Osteocyte (in vitro differentiated cells): Measurements from ENCODE around the gene ASMTL. TPM values are rescaled to one million over a fixed set of nuclear protein-coding genes. Genes with fewer than 3 reads are reported as not detected.
"Not testable (repeated sequence)": the region's sequence is repeated elsewhere in the genome, so short reads cannot be mapped to it uniquely, and the experiment has no call there.

ENCODE experiments used
- DNase-seq: peaks from one replicate; pipeline ENCODE4 v3.0.0; 2021; ENCODE audit warnings: mixed read lengths; ENCODE audit not compliant: unreplicated experiment; ENCODE audit errors: extremely low spot score
- H3K27ac Mint-ChIP-seq: one replicate; pipeline ENCODE4 v1.8.0; 2021; ENCODE audit warnings: mild to moderate bottlenecking, mixed read lengths; ENCODE audit not compliant: unreplicated experiment
- H3K27me3 Mint-ChIP-seq: one replicate; pipeline ENCODE4 v1.8.0; 2021; ENCODE audit warnings: mixed read lengths; ENCODE audit not compliant: unreplicated experiment
- H3K36me3 Mint-ChIP-seq: one replicate; pipeline ENCODE4 v1.8.0; 2021; ENCODE audit warnings: mixed read lengths; ENCODE audit not compliant: unreplicated experiment
- H3K4me1 Mint-ChIP-seq: one replicate; pipeline ENCODE4 v1.8.0; 2021; ENCODE audit warnings: mixed read lengths; ENCODE audit not compliant: unreplicated experiment
- H3K4me3 Mint-ChIP-seq: one replicate; pipeline ENCODE4 v1.8.0; 2021; ENCODE audit warnings: mild to moderate bottlenecking, moderate library complexity, mixed read lengths; ENCODE audit not compliant: unreplicated experiment
- H3K9me3 Mint-ChIP-seq: one replicate; pipeline ENCODE4 v1.8.0; 2021; ENCODE audit warnings: mixed read lengths; ENCODE audit not compliant: unreplicated experiment
- CTCF ChIP-seq: fragments of 200-600 bp; sonication (generic); IDR thresholded peaks from 2 replicates; pipeline ENCODE4 v1.5.0; 2021; ENCODE audit warnings: antibody characterized with exemption, mild to moderate bottlenecking, moderate library complexity
- total RNA-seq: library from RNA; stranded (reverse); gene quantifications from 2 replicates; pipeline ENCODE4 v1.2.1, GENCODE V29; 2021

The ASMTL gene
- total RNA-seq, 1 donor from 2014 or later: 33.3 TPM

- H3K4me1 Mint-ChIP-seq: peaks cover 3% of the 10 kb centered on the region
- H3K27me3 Mint-ChIP-seq: no peaks in the 10 kb centered on the region
- no peak overlapping the region for H3K4me3 Mint-ChIP-seq
- H3K9me3 Mint-ChIP-seq: no peaks in the 10 kb centered on the region
- H3K36me3 Mint-ChIP-seq: peaks cover 6% of the 10 kb centered on the region
- no peak for DNase-seq
- no peak for TF ChIP-seq CTCF
- H3K27ac Mint-ChIP-seq: no peak overlapping the region
Observed at GRCh38 chrX:1380672-1381233, 72.0 kb downstream of the ASMTL start.

DNA sequence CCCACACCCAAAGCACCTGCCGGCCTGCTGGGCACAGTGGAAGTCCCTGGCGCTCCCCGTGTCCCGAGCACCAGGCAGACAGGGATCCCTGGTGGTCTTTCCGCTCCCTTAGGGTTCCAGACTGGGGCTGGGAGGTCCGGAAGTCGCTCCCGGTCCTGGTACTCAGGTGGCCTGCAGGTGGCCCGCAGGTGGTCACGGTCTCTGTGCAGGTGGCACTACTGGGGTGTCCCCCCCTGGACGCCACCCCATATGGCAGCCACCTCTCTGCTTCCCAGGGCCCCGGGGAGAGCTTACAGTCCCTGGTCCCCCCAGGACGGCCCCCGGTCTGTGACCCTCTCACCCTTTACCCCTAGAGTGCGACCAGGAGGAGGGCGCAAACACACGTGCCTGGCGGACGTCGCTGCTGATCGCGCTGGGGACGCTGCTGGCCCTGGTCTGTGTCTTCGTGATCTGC, 74.4 kb downstream of the ASMTL start:
- peaks cover 3% of the 10 kb centered on the region for H3K4me1 Mint-ChIP-seq
- H3K4me3 Mint-ChIP-seq: no peak overlapping the region
- H3K36me3 Mint-ChIP-seq: no peaks in the 10 kb centered on the region
- H3K27me3 Mint-ChIP-seq: no peaks in the 10 kb centered on the region
- no peak overlapping the region for H3K27ac Mint-ChIP-seq
- no peaks in the 10 kb centered on the region for H3K9me3 Mint-ChIP-seq
- TF ChIP-seq CTCF: no peak
- DNase-seq: no peak

DNA sequence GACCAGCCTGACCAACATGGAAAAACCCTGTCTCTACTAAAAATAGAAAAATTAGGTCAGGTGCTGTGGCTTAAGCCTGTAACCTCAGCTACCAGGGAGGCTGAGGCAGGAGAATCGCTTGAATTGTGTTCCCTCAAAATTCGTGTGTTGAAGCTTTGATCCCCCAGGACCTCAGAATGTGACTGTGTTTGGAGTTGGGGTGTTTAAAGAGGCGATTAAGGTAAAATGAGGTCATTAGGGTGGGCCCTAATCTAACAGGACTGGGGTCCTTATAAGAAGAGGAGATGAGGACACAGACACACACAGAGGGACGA, 84.4 kb downstream of the ASMTL start:
- no peak for DNase-seq
- Mint-ChIP-seq H3K27ac (no peak overlapping the region), H3K27me3 (no peaks in the 10 kb centered on the region), H3K36me3 (no peaks in the 10 kb centered on the region), H3K4me1 (peaks cover 3% of the 10 kb centered on the region), H3K4me3 (no peak overlapping the region), H3K9me3 (no peaks in the 10 kb centered on the region)
- no peak for TF ChIP-seq CTCF

- H3K9me3 Mint-ChIP-seq, H3K27ac Mint-ChIP-seq, H3K27me3 Mint-ChIP-seq, H3K4me3 Mint-ChIP-seq, H3K4me1 Mint-ChIP-seq, DNase-seq, H3K36me3 Mint-ChIP-seq: not testable (repeated sequence)
Observed at GRCh38 chrX:1366363-1366762, 86.3 kb downstream of the ASMTL start.

DNA sequence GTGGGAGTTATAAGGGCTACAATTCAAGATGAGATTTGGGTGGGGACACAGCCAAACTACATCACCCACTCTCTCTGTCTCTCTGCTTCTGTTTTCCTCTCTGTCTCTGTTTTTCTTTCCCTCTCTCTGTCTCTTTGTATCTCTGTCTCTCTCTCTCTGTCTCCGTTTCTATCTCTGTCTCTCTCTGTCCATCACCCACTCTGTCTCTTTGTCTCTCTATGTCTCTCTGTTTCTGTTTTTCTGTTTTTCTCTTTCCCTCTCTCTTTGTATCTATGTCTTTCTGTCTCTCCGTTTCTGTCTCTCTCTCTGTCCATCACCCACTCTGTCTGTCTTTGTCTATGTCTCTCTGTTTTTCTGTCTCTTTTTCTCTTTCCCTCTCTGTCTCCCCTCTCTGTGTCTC, 90.8 kb downstream of the ASMTL start:
- Mint-ChIP-seq H3K36me3 (peaks cover 17% of the 10 kb centered on the region), H3K4me3 (no peak overlapping the region), H3K27me3 (no peaks in the 10 kb centered on the region), H3K27ac (no peak overlapping the region), H3K9me3 (no peaks in the 10 kb centered on the region), H3K4me1 (peaks cover 3% of the 10 kb centered on the region)
- no peak for DNase-seq
- no peak for TF ChIP-seq CTCF

DNA sequence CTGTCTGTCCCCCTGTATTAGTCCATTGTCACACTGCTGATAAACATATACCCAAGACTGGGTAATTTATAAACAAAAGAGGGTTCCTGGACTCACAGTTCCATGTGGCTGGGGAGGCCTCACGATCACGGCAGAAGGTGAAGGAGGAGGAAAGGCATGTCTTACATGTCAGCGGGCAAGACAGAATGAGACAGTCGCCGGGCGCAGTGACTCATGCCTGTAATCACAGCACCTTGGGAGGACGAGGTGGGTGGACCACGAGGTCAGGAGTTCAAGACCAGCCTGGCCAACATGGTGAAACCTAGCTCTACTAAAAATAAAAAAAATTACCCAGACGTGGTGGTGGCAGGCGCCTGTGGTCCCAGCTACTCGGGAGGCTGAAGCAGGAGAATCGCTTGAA, 91.4 kb downstream of the ASMTL start:
- no peaks in the 10 kb centered on the region for H3K9me3 Mint-ChIP-seq
- H3K4me3 Mint-ChIP-seq: no peak overlapping the region
- H3K27me3 Mint-ChIP-seq: no peaks in the 10 kb centered on the region
- no peak overlapping the region for H3K27ac Mint-ChIP-seq
- no peak for DNase-seq
- H3K4me1 Mint-ChIP-seq: peaks cover 3% of the 10 kb centered on the region
- H3K36me3 Mint-ChIP-seq: peaks cover 17% of the 10 kb centered on the region
- TF ChIP-seq CTCF: no peak
